ENCODE data around the gene TMEM126A. TPM values are rescaled to one million over a fixed set of nuclear protein-coding genes. Genes with fewer than 3 reads are reported as not detected.

The TMEM126A gene
- total RNA-seq, 5 donors from 2014 or later (not counting 1 experiment from before 2014, with no cell fraction given), result 17.3 to 20.9 (median 19.0) TPM

DNA sequence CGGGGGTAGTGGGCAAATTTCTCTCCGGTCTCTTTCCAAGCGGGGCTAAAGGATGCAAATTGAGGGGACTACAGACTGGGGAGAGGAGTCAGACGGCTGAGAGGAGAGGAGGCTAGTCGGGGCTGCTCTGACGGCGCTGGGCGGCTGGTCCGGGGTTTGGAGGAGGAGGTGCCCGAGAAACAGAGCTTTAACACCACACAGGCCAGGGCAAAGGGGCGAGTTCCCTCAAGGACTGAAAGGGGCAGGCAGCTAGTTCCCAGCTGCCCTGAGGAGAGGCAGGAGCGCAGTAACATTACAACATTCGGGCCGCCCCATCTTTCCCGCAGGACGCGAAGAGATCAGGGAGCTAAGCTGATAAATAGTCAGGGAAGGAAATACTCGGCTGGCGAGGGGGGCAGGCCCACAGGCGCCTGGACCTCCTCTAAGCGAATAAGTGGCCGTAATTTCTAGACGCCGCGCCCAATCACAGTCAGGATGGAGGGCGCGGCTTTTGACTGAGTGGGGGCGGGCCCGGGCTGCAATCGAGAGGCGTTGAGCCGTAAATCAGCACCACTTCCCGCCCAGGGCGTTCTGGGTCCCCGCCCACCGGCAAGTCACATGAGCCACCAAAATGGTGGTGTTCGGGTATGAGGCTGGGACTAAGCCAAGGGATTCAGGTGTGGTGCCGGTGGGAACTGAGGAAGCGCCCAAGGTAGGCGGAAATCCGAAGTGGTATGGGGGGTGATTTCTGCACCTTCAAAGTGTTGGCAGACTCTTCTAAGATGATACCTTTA, 19.6 kb upstream of the TMEM126A start, which contains the start of gene TMEM126B:
TMEM126B (plus strand) TSS at position 596 of the 773 bp plus-strand sequence; CDS start at position 611, 15 bp downstream.
- peaks cover 44 to 48% (median 44%) of the 10 kb centered on the region in 3 donors for H3K4me1 Mint-ChIP-seq
- POLR2A ChIA-PET, result interaction anchor here (0.5 to 2.8 kb wide), 8 partner anchors 19 to 441 kb away, joined by 3 to 13 read pairs (median 5); partner anchors contain the start of genes TMEM126A (in 2 of the 2), CREBZF (in 1 of the 2) and PICALM (in 1 of the 2)

GRCh38 chr11:85628771-85629341, 18.9 kb upstream of the TMEM126A start:
- H3K27ac ChIP-seq (ENCODE audit: low read length), result peak overlapping the region; percentile 64
- peak overlapping the region; percentile 95 to 98 for H3K27ac Mint-ChIP-seq
- peak overlapping the region; percentile 92 to 98 for H3K4me3 ChIP-seq (ENCODE audit: control insufficient read depth in 1 of 2, extremely low read depth in 1 of 2, low read length in 1 of 2)
- H3K4me1 ChIP-seq (ENCODE audit: control insufficient read depth in 1 of 2, extremely low read depth in 1 of 2, insufficient read depth in 2 of 2, low read length in 2 of 2), result peaks cover 16 to 18% of the 10 kb centered on the region in 2 experiments
- H3K9me3 Mint-ChIP-seq, result no peaks in the 10 kb centered on the region
- no peak for DNase-seq
- H3K27me3 ChIP-seq (replicated peaks in 1 of 2; ENCODE audit: control insufficient read depth in 2 of 2, extremely low read depth in 1 of 2, insufficient read depth in 2 of 2, low read length in 1 of 2), result no peaks in the 10 kb centered on the region
- peak overlapping the region; percentile 95 to 98 (median 96) for H3K4me3 Mint-ChIP-seq
- ChIA-PET POLR2A (interaction anchor here (0.8 to 2.8 kb wide), 5 partner anchors 19 to 35 kb away, joined by 3 to 13 read pairs (median 6); partner anchors contain the start of genes TMEM126A (in 2 of the 2) and CREBZF (in 1 of the 2)), CTCF (interaction anchor here in 1 of 2 donors (0.8 to 3.3 kb wide), 4 partner anchors 19 to 663 kb away, joined by 3 to 21 read pairs (median 3); partner anchors contain the start of gene TMEM126A)
- ATAC-seq (replicated peaks in 1 of 4), result peak; percentile 3 to 19 (median 7)
- H3K27me3 Mint-ChIP-seq, result no peaks in the 10 kb centered on the region
- WGBS (ENCODE audit: insufficient coverage), result 0% methylated on average over 1 of the region's 13 CpGs
- peaks cover 44 to 48% (median 44%) of the 10 kb centered on the region in 3 donors for H3K4me1 Mint-ChIP-seq
- peaks cover 16% of the 10 kb centered on the region for H3K36me3 Mint-ChIP-seq
- peaks cover 6 to 8% of the 10 kb centered on the region in 2 donors for H3K36me3 ChIP-seq (ENCODE audit: control insufficient read depth in 2 of 2, extremely low read depth in 1 of 2, insufficient read depth in 1 of 2, low read length in 1 of 2)
- no peaks in the 10 kb centered on the region for H3K9me3 ChIP-seq

More for the DNA sequence above, 19.6 kb upstream of the TMEM126A start, which contains the start of gene TMEM126B:
- no peaks in the 10 kb centered on the region for H3K27me3 Mint-ChIP-seq
- peaks cover 16 to 18% of the 10 kb centered on the region in 2 experiments for H3K4me1 ChIP-seq (ENCODE audit: control insufficient read depth in 1 of 2, extremely low read depth in 1 of 2, insufficient read depth in 2 of 2, low read length in 2 of 2)
- H3K27me3 ChIP-seq (replicated peaks in 1 of 2; ENCODE audit: control insufficient read depth in 2 of 2, extremely low read depth in 1 of 2, insufficient read depth in 2 of 2, low read length in 1 of 2), result no peaks in the 10 kb centered on the region
- CTCF ChIA-PET, result interaction anchor here in 1 of 2 donors (0.8 to 3.3 kb wide), 6 partner anchors 20 to 664 kb away, joined by 3 to 21 read pairs (median 3); partner anchors contain the start of genes EED and TMEM126A
- H3K36me3 Mint-ChIP-seq, result peaks cover 13% of the 10 kb centered on the region
- H3K4me3 Mint-ChIP-seq, result peak within 1 kb of the TSS; percentile 95 to 98 (median 96)
- H3K4me3 ChIP-seq (ENCODE audit: control insufficient read depth in 1 of 2, extremely low read depth in 1 of 2, low read length in 1 of 2), result peak within 1 kb of the TSS; percentile 92 to 98
- H3K9me3 Mint-ChIP-seq, result no peaks in the 10 kb centered on the region
- H3K9me3 ChIP-seq, result no peaks in the 10 kb centered on the region
- peaks cover 6 to 8% of the 10 kb centered on the region in 2 donors for H3K36me3 ChIP-seq (ENCODE audit: control insufficient read depth in 2 of 2, extremely low read depth in 1 of 2, insufficient read depth in 1 of 2, low read length in 1 of 2)
- peak; percentile 97 to 99 (median 99) for ATAC-seq (replicated peaks in 1 of 4)
- DNase-seq, result peak; percentile 89 to 98 (median 96)
- H3K27ac ChIP-seq (ENCODE audit: low read length), result peak within 1 kb of the TSS; percentile 80
- WGBS (ENCODE audit: insufficient coverage), result 1% methylated on average over 37 of the region's 41 CpGs
- H3K27ac Mint-ChIP-seq, result peak within 1 kb of the TSS; percentile 95 to 98

DNA sequence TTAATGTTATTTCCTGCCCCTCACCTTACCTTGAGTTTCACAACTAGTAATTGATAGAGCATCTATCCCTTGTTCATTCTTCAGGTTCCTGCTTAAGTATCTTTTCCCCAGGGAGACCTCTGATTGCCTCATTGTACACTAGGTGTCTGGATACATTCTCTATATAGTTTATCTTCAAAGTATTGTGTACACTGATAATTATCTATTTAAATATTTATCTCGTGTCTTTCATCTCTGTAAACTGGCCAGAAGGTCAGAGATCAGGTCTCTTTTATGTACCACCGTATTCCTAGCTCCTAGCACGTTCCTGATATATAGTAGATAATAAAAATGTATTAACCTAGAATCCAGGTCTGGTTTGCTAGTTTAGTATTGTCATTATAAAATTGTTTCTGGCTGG, 13.0 kb upstream of the TMEM126A start:
- ATAC-seq (replicated peaks in 1 of 4), result no peak
- Histone ChIP-seq H3K36me3 (ENCODE audit: control insufficient read depth in 2 of 2, extremely low read depth in 1 of 2, insufficient read depth in 1 of 2, low read length in 1 of 2) (peaks cover 15 to 29% of the 10 kb centered on the region in 2 donors), H3K27ac (ENCODE audit: low read length) (no peak overlapping the region), H3K27me3 (replicated peaks in 1 of 2; ENCODE audit: control insufficient read depth in 2 of 2, extremely low read depth in 1 of 2, insufficient read depth in 2 of 2, low read length in 1 of 2) (no peaks in the 10 kb centered on the region), H3K4me1 (ENCODE audit: control insufficient read depth in 1 of 2, extremely low read depth in 1 of 2, insufficient read depth in 2 of 2, low read length in 2 of 2) (peaks cover 0 to 2% of the 10 kb centered on the region in 2 experiments), H3K4me3 (ENCODE audit: control insufficient read depth in 1 of 2, extremely low read depth in 1 of 2, low read length in 1 of 2) (no peak overlapping the region), H3K9me3 (no peaks in the 10 kb centered on the region)
- Mint-ChIP-seq H3K27me3 (no peaks in the 10 kb centered on the region), H3K4me1 (peaks cover under 1 to 15% (median 11%) of the 10 kb centered on the region in 3 donors), H3K4me3 (no peak overlapping the region), H3K36me3 (peaks cover 40% of the 10 kb centered on the region), H3K9me3 (no peaks in the 10 kb centered on the region), H3K27ac (no peak overlapping the region)
- no peak for DNase-seq
- ChIA-PET CTCF (interaction anchor here in 1 of 2 donors (0.6 kb wide), 1 partner anchor 549 kb away, joined by 3 read pairs; no protein-coding TSS in a partner anchor), POLR2A (interaction anchor here in 1 of 2 donors (1.0 kb wide), 1 partner anchor 13 kb away, joined by 3 read pairs; the partner anchor contains the start of gene TMEM126A)
- no CpG with 5 or more reads among the region's 3 CpGs for WGBS (ENCODE audit: insufficient coverage)

DNA sequence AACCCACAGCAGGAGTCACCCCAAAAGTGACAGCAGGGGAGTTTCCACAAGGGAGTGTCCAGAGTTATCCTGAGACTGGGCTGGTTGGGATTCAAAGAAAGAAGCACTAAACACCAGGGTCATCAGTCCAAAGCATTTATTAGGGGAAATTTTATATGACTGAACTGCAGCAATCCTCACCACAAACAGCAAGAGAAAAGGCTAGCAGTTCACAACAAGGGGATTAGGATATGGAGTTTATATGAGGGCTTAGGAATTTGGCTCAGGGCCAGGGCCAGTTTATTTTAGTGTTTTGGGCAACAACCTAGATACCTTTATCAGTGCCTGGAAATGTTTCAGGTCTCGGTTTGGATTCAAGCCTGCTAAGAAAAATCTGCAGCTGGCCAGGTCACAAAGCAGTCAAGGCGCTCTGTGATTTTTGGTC, 4.6 kb upstream of the TMEM126A start:
- H3K4me1 Mint-ChIP-seq, result peaks cover 7 to 12% (median 11%) of the 10 kb centered on the region in 3 donors
- ATAC-seq (replicated peaks in 1 of 4) (no peak), DNase-seq (no peak)
- 50% methylated on average over 1 of the region's 2 CpGs for WGBS (ENCODE audit: insufficient coverage)
- no peak overlapping the region for H3K27ac ChIP-seq (ENCODE audit: low read length)
- H3K4me1 ChIP-seq (ENCODE audit: control insufficient read depth in 1 of 2, extremely low read depth in 1 of 2, insufficient read depth in 2 of 2, low read length in 2 of 2), result peaks cover 8 to 12% of the 10 kb centered on the region in 2 experiments
- peaks cover 6% of the 10 kb centered on the region for H3K36me3 Mint-ChIP-seq
- H3K27ac Mint-ChIP-seq, result no peak overlapping the region
- no peaks in the 10 kb centered on the region for H3K36me3 ChIP-seq (ENCODE audit: control insufficient read depth in 2 of 2, extremely low read depth in 1 of 2, insufficient read depth in 1 of 2, low read length in 1 of 2)
- POLR2A ChIA-PET, result no interaction called here
- CTCF ChIA-PET, result no interaction called here
- H3K27me3 ChIP-seq (replicated peaks in 1 of 2; ENCODE audit: control insufficient read depth in 2 of 2, extremely low read depth in 1 of 2, insufficient read depth in 2 of 2, low read length in 1 of 2), result peaks cover 2 to 4% of the 10 kb centered on the region in 2 experiments
- peaks cover 11 to 27% of the 10 kb centered on the region in 2 donors for H3K27me3 Mint-ChIP-seq
- H3K9me3 Mint-ChIP-seq, result no peaks in the 10 kb centered on the region
- no peaks in the 10 kb centered on the region for H3K9me3 ChIP-seq
- no peak overlapping the region for H3K4me3 ChIP-seq (ENCODE audit: control insufficient read depth in 1 of 2, extremely low read depth in 1 of 2, low read length in 1 of 2)
- no peak overlapping the region for H3K4me3 Mint-ChIP-seq

GRCh38 chr11:85647078-85647477, 689 bp upstream of the TMEM126A start:
- Mint-ChIP-seq H3K36me3 (peaks cover 4% of the 10 kb centered on the region), H3K4me1 (peaks cover 32 to 36% (median 33%) of the 10 kb centered on the region in 3 donors), H3K4me3 (peak overlapping the region; percentile 87 to 97 (median 96)), H3K27me3 (peaks cover 11 to 23% of the 10 kb centered on the region in 2 donors), H3K27ac (peak overlapping the region; percentile 92 to 98), H3K9me3 (no peaks in the 10 kb centered on the region)
- Histone ChIP-seq H3K4me1 (ENCODE audit: control insufficient read depth in 1 of 2, extremely low read depth in 1 of 2, insufficient read depth in 2 of 2, low read length in 2 of 2) (peaks cover 15 to 17% of the 10 kb centered on the region in 2 experiments), H3K36me3 (ENCODE audit: control insufficient read depth in 2 of 2, extremely low read depth in 1 of 2, insufficient read depth in 1 of 2, low read length in 1 of 2) (peaks cover 4 to 10% of the 10 kb centered on the region in 2 donors), H3K27ac (ENCODE audit: low read length) (peak overlapping the region; percentile 66), H3K9me3 (no peaks in the 10 kb centered on the region), H3K27me3 (replicated peaks in 1 of 2; ENCODE audit: control insufficient read depth in 2 of 2, extremely low read depth in 1 of 2, insufficient read depth in 2 of 2, low read length in 1 of 2) (peaks cover 2 to 4% of the 10 kb centered on the region in 2 experiments), H3K4me3 (ENCODE audit: control insufficient read depth in 1 of 2, extremely low read depth in 1 of 2, low read length in 1 of 2) (peak overlapping the region; percentile 70 to 91)
- no CpG with 5 or more reads among the region's 2 CpGs for WGBS (ENCODE audit: insufficient coverage)
- ChIA-PET POLR2A (interaction anchor here (0.6 to 3.6 kb wide), 13 partner anchors 9 to 422 kb away, joined by 3 to 36 read pairs (median 6); partner anchors contain the start of genes TMEM126B (in 2 of the 2), CREBZF (in 1 of the 2), DLG2 (in 1 of the 2) and PICALM (in 1 of the 2)), CTCF (interaction anchor here (0.9 to 2.0 kb wide), 9 partner anchors 10 to 512 kb away, joined by 3 to 21 read pairs (median 4); partner anchors contain the start of genes CREBZF (in 1 of the 2), DLG2 (in 1 of the 2) and TMEM126B (in 1 of the 2))
- ATAC-seq (replicated peaks in 1 of 4), result peak in 1 of 4 experiments; percentile 9
- DNase-seq, result no peak

All from T-cell (primary cell).